Activated naive CD8-positive, alpha-beta T cell treated with anti-CD3 and anti-CD28 coated beads for 36 hours (primary cell): ENCODE results near the gene LDLRAD4. TPM values are rescaled to one million over a fixed set of nuclear protein-coding genes. Genes with fewer than 3 reads are reported as not detected.

ENCODE experiments used
- DNase-seq: peaks from one replicate; pipeline ENCODE4 v3.0.0; 2021
- H3K27ac Mint-ChIP-seq: one replicate; pipeline ENCODE4 v1.8.0; 2022; ENCODE audit warnings: mild to moderate bottlenecking, moderate library complexity, mixed read lengths
- H3K27me3 Mint-ChIP-seq: one replicate; pipeline ENCODE4 v1.8.0; 2022; ENCODE audit warnings: mild to moderate bottlenecking, mixed read lengths
- H3K36me3 Mint-ChIP-seq: one replicate; pipeline ENCODE4 v1.8.0; 2021; ENCODE audit warnings: mild to moderate bottlenecking, mixed read lengths
- H3K4me1 Mint-ChIP-seq: one replicate; pipeline ENCODE4 v1.8.0; 2021; ENCODE audit warnings: mixed read lengths
- H3K4me3 Mint-ChIP-seq: one replicate; pipeline ENCODE4 v1.8.0; 2022; ENCODE audit warnings: mild to moderate bottlenecking, moderate library complexity, mixed read lengths
- H3K9me3 Mint-ChIP-seq: one replicate; pipeline ENCODE4 v1.8.0; 2022; ENCODE audit warnings: mixed read lengths
- total RNA-seq, 2 experiments: library from RNA; stranded (reverse); gene quantifications; one replicate each; pipeline ENCODE4 v1.2.3, GENCODE V29; 2021

LDLRAD4 gene
- total RNA-seq, 2 experiments from 2014 or later, result 27.4 to 27.5 TPM

GRCh38 chr18:13503836-13504235, 285.3 kb downstream of the LDLRAD4 start:
- Mint-ChIP-seq H3K27ac (no peak overlapping the region), H3K36me3 (peaks cover 31% of the 10 kb centered on the region), H3K27me3 (no peaks in the 10 kb centered on the region)

GRCh38 chr18:13505780-13506345, 287.3 kb downstream of the LDLRAD4 start:
- no peak for DNase-seq
- Mint-ChIP-seq H3K27ac (no peak overlapping the region), H3K4me1 (peaks cover 38% of the 10 kb centered on the region), H3K9me3 (no peaks in the 10 kb centered on the region), H3K36me3 (peaks cover 29% of the 10 kb centered on the region), H3K27me3 (no peaks in the 10 kb centered on the region), H3K4me3 (no peak overlapping the region)

More at GRCh38 chr18:13503836-13504235, 285.3 kb downstream of the LDLRAD4 start:
- peaks cover 41% of the 10 kb centered on the region for H3K4me1 Mint-ChIP-seq
- H3K4me3 Mint-ChIP-seq, result no peak overlapping the region
- peaks cover 10% of the 10 kb centered on the region for H3K9me3 Mint-ChIP-seq
- DNase-seq, result no peak

DNA sequence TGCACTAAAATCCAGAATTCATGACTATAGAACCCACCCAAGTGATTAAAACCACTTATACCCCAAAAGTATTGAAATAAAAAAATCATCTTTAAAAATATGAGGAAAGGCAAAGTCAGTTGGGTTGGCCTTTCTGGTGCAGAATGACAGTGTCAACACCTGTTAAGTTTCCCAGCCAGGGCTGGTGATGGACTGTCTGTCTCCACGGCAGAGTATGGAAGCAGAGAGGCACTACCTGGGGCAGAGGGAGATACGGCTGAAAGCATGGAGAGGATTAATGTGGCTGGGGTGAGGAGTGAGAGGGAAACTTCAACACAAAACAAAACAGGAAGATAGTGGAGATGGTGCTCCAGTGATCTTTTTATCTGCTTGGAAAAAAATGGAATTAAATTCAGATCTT, 292.0 kb downstream of the LDLRAD4 start:
- Mint-ChIP-seq H3K4me3 (no peak overlapping the region), H3K36me3 (peaks cover 31% of the 10 kb centered on the region), H3K27ac (no peak overlapping the region), H3K9me3 (no peaks in the 10 kb centered on the region), H3K27me3 (no peaks in the 10 kb centered on the region), H3K4me1 (peaks cover 50% of the 10 kb centered on the region)
- DNase-seq, result no peak

DNA sequence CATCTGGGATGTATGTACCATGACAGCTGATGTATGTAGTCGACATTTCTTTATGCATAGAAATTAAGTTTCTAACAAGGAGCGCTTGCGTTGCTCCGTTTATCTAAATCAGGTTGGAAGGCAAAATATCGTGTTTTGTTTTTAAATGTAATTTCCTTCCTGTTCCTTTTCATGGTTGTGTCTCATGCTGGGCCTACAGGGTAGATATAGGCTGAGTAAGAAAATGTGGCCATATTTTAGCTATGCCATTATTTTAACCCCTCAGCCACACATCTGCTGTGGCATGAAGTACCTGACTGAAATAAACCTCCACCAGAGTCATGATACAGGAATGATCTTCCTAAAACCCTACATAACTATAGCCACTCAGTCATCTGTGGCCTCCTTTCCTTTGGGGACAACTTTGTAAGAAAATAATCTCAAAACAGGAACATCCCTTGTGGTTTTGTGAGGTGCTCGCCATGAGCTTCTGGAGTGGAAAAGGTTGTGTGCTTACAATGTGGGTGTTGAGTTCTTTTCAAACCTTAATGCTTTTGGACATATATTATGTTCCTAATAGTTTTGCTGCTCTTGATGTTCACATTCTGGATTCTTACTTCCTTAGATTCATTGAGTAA, 293.5 kb downstream of the LDLRAD4 start:
- Mint-ChIP-seq H3K4me3 (no peak overlapping the region), H3K4me1 (peaks cover 42% of the 10 kb centered on the region), H3K9me3 (no peaks in the 10 kb centered on the region), H3K36me3 (peaks cover 37% of the 10 kb centered on the region), H3K27ac (peak overlapping the region; percentile 31), H3K27me3 (no peaks in the 10 kb centered on the region)
- no peak for DNase-seq

DNA sequence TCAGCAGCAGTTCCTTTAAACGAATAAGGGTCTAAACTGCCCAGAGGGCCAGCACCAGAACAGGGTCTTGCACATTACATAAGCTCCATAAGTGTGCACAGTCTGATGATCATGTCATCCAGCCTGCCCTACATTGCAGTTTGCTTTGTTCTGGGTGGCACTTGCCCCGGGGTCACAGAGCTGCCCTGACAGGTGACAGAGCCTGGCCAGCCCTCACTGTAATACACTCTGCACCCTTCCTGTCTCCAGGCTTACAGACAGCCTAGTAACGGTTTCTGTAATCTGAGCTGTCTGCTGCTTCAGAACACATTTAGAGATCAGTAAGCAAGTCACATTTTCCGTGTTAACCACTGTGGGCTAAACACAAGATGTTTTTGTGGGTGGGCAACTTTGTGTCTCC, 294.5 kb downstream of the LDLRAD4 start:
- H3K27me3 Mint-ChIP-seq, result no peaks in the 10 kb centered on the region
- H3K4me1 Mint-ChIP-seq, result peaks cover 36% of the 10 kb centered on the region
- no peaks in the 10 kb centered on the region for H3K9me3 Mint-ChIP-seq
- peaks cover 39% of the 10 kb centered on the region for H3K36me3 Mint-ChIP-seq
- H3K27ac Mint-ChIP-seq, result peak overlapping the region; percentile 10
- peak overlapping the region; percentile 9 for H3K4me3 Mint-ChIP-seq
- peak; percentile 39 for DNase-seq

GRCh38 chr18:13513481-13513880, 294.9 kb downstream of the LDLRAD4 start:
- Mint-ChIP-seq H3K27ac (no peak overlapping the region), H3K4me1 (peaks cover 36% of the 10 kb centered on the region), H3K36me3 (peaks cover 42% of the 10 kb centered on the region), H3K4me3 (no peak overlapping the region), H3K27me3 (no peaks in the 10 kb centered on the region), H3K9me3 (no peaks in the 10 kb centered on the region)
- no peak for DNase-seq

DNA sequence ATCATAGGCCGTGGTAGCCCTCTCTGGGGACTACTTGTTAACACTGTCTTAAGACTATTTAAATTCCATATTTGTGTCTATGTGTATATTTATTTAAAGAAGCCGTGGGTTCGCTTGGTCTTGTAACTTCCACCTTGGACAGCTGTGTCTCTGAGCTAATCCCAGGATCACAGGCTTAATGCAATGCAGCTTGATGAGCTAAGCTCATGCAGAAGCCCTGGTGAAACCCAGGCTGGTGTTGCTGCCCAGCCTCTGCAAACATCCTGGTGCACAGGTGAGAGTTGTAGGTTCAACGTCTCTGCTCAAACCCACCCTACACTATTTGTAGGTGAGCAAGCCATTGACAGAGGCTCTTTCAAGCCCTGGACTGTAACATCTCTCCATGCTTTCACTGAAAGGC, 296.0 kb downstream of the LDLRAD4 start:
- no peak for DNase-seq
- Mint-ChIP-seq H3K27ac (no peak overlapping the region), H3K27me3 (no peaks in the 10 kb centered on the region), H3K4me3 (no peak overlapping the region), H3K36me3 (peaks cover 42% of the 10 kb centered on the region), H3K4me1 (peaks cover 36% of the 10 kb centered on the region), H3K9me3 (no peaks in the 10 kb centered on the region)

- Mint-ChIP-seq H3K27me3 (no peaks in the 10 kb centered on the region), H3K27ac (no peak overlapping the region), H3K4me1 (peaks cover 28% of the 10 kb centered on the region), H3K4me3 (no peak overlapping the region), H3K36me3 (peaks cover 36% of the 10 kb centered on the region), H3K9me3 (no peaks in the 10 kb centered on the region)
- DNase-seq, result no peak
Measured at GRCh38 chr18:13516855-13517254, 298.3 kb downstream of the LDLRAD4 start.

DNA sequence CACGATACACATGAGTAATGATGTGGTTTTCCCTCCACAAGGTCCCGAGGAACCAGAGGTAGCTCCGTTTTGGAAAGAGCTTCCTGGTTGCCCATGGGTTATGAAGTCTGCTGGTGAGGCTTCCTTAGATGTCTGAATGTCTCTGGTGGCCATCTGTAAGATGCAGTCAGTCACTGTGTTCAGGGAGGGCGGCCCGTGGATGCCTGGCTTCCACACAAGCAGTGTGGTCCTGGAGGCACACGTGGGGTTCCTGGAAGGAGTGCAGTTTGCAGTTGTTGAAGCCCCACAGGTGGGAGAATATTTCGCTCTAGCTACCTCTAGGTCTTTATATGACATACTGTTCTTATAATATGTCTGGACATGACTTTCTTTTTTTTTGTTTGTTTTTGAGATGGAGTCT, 298.8 kb downstream of the LDLRAD4 start:
- H3K27me3 Mint-ChIP-seq, result no peaks in the 10 kb centered on the region
- no peaks in the 10 kb centered on the region for H3K9me3 Mint-ChIP-seq
- no peak overlapping the region for H3K4me3 Mint-ChIP-seq
- no peak for DNase-seq
- H3K36me3 Mint-ChIP-seq, result peaks cover 36% of the 10 kb centered on the region
- peaks cover 23% of the 10 kb centered on the region for H3K4me1 Mint-ChIP-seq
- no peak overlapping the region for H3K27ac Mint-ChIP-seq

GRCh38 chr18:13518382-13518781, 299.8 kb downstream of the LDLRAD4 start:
- Mint-ChIP-seq H3K36me3 (peaks cover 31% of the 10 kb centered on the region), H3K27me3 (no peaks in the 10 kb centered on the region), H3K27ac (no peak overlapping the region)

DNA sequence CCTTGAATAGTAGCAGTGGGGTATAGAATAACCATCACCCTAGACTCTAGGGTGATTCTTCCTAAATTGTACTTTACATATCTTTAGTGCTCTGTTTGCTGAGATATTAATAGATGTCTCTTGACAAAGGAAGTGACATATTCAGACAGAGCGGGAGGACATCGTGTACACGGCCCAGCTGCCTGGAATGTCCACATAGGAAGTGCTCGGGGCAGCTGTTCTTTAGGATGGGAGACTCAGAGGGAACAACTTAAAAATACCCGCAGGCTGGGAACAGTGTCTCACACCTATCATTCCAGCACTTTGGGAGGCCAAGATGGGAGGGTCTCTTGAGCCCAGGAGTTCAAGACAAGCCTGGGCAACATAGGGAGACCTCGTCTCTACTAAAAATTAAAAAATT, 301.7 kb downstream of the LDLRAD4 start:
- H3K27ac Mint-ChIP-seq, result no peak overlapping the region
- H3K4me1 Mint-ChIP-seq, result peaks cover 15% of the 10 kb centered on the region
- DNase-seq, result no peak
- H3K4me3 Mint-ChIP-seq, result no peak overlapping the region
- H3K9me3 Mint-ChIP-seq, result no peaks in the 10 kb centered on the region
- peaks cover 31% of the 10 kb centered on the region for H3K36me3 Mint-ChIP-seq
- H3K27me3 Mint-ChIP-seq, result no peaks in the 10 kb centered on the region

More at GRCh38 chr18:13518382-13518781, 299.8 kb downstream of the LDLRAD4 start:
- H3K4me3 Mint-ChIP-seq, result no peak overlapping the region
- DNase-seq, result no peak
- H3K9me3 Mint-ChIP-seq, result no peaks in the 10 kb centered on the region
- H3K4me1 Mint-ChIP-seq, result peaks cover 12% of the 10 kb centered on the region

- H3K4me3 Mint-ChIP-seq, result no peak overlapping the region
- peaks cover 15% of the 10 kb centered on the region for H3K4me1 Mint-ChIP-seq
- no peak for DNase-seq
- no peaks in the 10 kb centered on the region for H3K27me3 Mint-ChIP-seq
- H3K9me3 Mint-ChIP-seq, result no peaks in the 10 kb centered on the region
- peak overlapping the region; percentile 4 for H3K27ac Mint-ChIP-seq
- H3K36me3 Mint-ChIP-seq, result peaks cover 31% of the 10 kb centered on the region
Measured at GRCh38 chr18:13520741-13521140, 302.2 kb downstream of the LDLRAD4 start.

DNA sequence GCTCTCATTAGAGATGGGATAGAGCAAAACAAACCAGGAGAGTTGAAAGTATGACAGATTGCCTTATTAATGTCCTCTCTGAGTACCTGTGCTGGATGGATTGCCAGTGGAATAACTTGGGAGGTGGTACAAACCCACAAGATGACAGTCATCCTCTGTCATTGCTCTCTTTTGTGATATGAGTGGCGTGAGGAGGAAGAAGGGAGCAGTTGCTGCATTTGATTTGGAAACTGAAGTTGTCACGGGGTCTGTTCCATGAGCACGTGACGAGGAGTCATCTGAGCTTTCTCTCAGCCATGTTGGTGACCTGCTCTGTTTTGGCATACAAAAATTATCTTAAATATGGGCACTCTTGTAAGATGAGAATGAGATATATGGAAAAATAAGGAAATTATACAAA, 302.9 kb downstream of the LDLRAD4 start:
- H3K36me3 Mint-ChIP-seq, result peaks cover 25% of the 10 kb centered on the region
- no peak overlapping the region for H3K4me3 Mint-ChIP-seq
- no peak for DNase-seq
- H3K9me3 Mint-ChIP-seq, result no peaks in the 10 kb centered on the region
- H3K27me3 Mint-ChIP-seq, result no peaks in the 10 kb centered on the region
- no peak overlapping the region for H3K27ac Mint-ChIP-seq
- H3K4me1 Mint-ChIP-seq, result peaks cover 19% of the 10 kb centered on the region

DNA sequence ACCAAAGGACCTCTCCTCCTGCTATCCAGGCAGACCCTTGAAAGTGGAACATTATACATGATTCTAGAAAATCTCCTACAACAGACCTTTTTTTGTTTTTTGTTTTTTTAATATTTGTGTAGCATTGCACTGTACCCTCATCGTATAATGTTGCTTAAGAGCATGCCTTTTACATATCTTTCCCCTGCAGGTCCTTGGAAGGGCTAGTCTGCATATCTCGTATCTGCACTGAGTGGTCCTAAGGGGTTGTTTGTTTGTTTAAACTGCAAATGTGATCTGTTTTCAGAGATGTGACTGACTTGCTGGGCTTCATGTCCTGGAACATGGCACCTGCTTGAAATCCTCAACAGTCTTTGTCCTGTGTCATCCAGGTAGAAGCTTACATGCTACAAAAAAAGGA, 303.7 kb downstream of the LDLRAD4 start:
- no peaks in the 10 kb centered on the region for H3K27me3 Mint-ChIP-seq
- H3K36me3 Mint-ChIP-seq, result peaks cover 20% of the 10 kb centered on the region
- no peak overlapping the region for H3K27ac Mint-ChIP-seq
- no peak for DNase-seq
- no peaks in the 10 kb centered on the region for H3K9me3 Mint-ChIP-seq
- no peak overlapping the region for H3K4me3 Mint-ChIP-seq
- peaks cover 24% of the 10 kb centered on the region for H3K4me1 Mint-ChIP-seq

- H3K9me3 Mint-ChIP-seq, result no peaks in the 10 kb centered on the region
- H3K4me1 Mint-ChIP-seq, result peaks cover 24% of the 10 kb centered on the region
- H3K36me3 Mint-ChIP-seq, result peaks cover 13% of the 10 kb centered on the region
- DNase-seq, result no peak
- H3K4me3 Mint-ChIP-seq, result no peak overlapping the region
- H3K27ac Mint-ChIP-seq, result no peak overlapping the region
- no peaks in the 10 kb centered on the region for H3K27me3 Mint-ChIP-seq
Measured at GRCh38 chr18:13522861-13523660, 304.5 kb downstream of the LDLRAD4 start.
